Measurements from ENCODE around the gene SBF2.

DNA sequence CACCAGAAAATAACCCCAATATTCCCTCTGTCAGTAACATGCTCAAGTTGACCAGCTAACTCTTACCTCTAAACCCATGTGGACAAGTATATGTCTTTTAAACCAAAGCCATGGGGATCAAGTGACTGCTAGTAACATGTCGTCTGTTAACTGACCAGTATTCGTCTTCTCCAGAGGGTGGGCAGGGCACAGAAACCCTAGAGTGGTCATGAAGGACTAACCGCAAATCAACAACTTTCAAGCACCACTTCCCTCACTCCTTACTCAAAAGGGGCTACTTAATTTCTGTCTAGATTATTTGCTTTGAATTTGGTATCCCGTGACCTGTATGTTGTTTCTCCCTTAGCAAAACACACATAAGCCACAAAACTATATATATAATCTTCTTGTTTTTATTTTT is 336.9 kb downstream of the SBF2 start:
- no peak for TF ChIP-seq PCBP1 (IDR thresholded peaks at IDR 0.05; ENCODE audit: low read depth, low read length, poor library complexity, severe bottlenecking)
- TF ChIP-seq ZNF764 (CRISPR knock-in tag; IDR thresholded peaks at IDR 0.05; ENCODE audit: low read depth), result no peak
- TF ChIP-seq MAFK (IDR thresholded peaks at IDR 0.05; ENCODE audit: low read length), result no peak
- TF ChIP-seq ETV6 (IDR thresholded peaks at IDR 0.05; ENCODE audit: borderline replicate concordance in 1 of 2, low read depth in 2 of 2, low read length in 1 of 2), result no peak
- TF ChIP-seq ETV6 (CRISPR knock-in tag; IDR thresholded peaks at IDR 0.05; ENCODE audit: borderline replicate concordance), result no peak
- TF ChIP-seq, protein P1, sequence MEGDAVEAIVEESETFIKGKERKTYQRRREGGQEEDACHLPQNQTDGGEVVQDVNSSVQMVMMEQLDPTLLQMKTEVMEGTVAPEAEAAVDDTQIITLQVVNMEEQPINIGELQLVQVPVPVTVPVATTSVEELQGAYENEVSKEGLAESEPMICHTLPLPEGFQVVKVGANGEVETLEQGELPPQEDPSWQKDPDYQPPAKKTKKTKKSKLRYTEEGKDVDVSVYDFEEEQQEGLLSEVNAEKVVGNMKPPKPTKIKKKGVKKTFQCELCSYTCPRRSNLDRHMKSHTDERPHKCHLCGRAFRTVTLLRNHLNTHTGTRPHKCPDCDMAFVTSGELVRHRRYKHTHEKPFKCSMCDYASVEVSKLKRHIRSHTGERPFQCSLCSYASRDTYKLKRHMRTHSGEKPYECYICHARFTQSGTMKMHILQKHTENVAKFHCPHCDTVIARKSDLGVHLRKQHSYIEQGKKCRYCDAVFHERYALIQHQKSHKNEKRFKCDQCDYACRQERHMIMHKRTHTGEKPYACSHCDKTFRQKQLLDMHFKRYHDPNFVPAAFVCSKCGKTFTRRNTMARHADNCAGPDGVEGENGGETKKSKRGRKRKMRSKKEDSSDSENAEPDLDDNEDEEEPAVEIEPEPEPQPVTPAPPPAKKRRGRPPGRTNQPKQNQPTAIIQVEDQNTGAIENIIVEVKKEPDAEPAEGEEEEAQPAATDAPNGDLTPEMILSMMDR (IDR thresholded peaks at IDR 0.05 in 2 of 3, conservative IDR thresholded peaks at IDR 0.05 in 1 of 3; ENCODE audit: insufficient read depth in 2 of 3, low read depth in 1 of 3, low read length in 3 of 3), result no peak
- TF ChIP-seq, protein P2, sequence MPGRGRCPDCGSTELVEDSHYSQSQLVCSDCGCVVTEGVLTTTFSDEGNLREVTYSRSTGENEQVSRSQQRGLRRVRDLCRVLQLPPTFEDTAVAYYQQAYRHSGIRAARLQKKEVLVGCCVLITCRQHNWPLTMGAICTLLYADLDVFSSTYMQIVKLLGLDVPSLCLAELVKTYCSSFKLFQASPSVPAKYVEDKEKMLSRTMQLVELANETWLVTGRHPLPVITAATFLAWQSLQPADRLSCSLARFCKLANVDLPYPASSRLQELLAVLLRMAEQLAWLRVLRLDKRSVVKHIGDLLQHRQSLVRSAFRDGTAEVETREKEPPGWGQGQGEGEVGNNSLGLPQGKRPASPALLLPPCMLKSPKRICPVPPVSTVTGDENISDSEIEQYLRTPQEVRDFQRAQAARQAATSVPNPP (IDR thresholded peaks at IDR 0.05; ENCODE audit: borderline replicate concordance, insufficient read depth, insufficient read length), result no peak
- no peak for TF ChIP-seq SMC3 (conservative IDR thresholded peaks at IDR 0.05; ENCODE audit: insufficient read depth, low read depth, low read length)
